ENCODE measurements around the gene ESPL1. TPM values are rescaled to one million over a fixed set of nuclear protein-coding genes. Genes with fewer than 3 reads are reported as not detected.

The ESPL1 gene
- total and polyA plus RNA-seq, 2 of the 13 experiments (the other 11 are each of a cell fraction or from before 2014, with no cell fraction given) = 5.8 to 11.5 TPM

DNA sequence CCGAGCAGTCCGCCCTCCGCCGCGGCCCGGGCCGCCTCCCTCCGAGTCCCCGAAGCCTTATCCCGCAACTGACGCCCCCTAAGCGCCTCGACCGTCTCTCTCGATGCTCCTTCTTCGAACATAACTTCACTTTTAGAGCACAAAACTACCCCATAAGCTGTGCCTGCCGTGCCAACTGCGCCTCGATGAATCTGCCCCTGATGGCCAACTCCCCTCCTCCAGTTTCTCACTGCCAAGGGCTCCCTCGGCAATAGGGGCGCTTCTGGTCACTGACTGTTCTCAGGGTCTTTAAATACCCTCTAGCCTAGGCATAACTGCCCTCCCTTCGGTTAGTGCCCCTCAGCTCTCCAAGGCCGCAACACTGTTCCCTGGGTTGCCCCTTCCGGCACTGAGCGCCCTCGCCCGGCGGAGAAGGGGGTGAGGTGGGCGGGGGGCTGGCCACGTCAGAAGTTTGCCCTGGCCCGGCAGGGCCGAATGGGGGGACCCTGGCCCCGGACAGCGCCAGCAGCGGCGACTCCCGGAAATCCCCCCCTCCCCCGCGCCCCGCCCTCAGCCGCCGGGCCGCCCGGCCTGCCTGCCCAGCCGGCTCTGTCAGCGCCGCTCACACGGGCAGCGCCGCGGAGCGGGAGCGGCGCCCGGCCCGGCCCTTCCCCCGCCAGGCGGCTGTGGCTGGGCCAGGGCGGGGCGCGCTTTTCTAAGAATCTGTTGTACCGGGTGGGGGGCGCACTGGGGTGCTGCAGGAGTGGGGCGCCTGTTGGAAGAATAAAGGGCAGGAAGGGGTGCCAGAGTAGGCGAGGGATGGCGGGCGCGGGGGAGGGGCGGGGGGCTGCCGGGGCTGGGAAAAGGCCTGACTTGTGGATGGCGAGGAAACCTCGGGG lies 46.7 kb upstream of the ESPL1 start (continued):
- TF ChIP-seq, protein P1, sequence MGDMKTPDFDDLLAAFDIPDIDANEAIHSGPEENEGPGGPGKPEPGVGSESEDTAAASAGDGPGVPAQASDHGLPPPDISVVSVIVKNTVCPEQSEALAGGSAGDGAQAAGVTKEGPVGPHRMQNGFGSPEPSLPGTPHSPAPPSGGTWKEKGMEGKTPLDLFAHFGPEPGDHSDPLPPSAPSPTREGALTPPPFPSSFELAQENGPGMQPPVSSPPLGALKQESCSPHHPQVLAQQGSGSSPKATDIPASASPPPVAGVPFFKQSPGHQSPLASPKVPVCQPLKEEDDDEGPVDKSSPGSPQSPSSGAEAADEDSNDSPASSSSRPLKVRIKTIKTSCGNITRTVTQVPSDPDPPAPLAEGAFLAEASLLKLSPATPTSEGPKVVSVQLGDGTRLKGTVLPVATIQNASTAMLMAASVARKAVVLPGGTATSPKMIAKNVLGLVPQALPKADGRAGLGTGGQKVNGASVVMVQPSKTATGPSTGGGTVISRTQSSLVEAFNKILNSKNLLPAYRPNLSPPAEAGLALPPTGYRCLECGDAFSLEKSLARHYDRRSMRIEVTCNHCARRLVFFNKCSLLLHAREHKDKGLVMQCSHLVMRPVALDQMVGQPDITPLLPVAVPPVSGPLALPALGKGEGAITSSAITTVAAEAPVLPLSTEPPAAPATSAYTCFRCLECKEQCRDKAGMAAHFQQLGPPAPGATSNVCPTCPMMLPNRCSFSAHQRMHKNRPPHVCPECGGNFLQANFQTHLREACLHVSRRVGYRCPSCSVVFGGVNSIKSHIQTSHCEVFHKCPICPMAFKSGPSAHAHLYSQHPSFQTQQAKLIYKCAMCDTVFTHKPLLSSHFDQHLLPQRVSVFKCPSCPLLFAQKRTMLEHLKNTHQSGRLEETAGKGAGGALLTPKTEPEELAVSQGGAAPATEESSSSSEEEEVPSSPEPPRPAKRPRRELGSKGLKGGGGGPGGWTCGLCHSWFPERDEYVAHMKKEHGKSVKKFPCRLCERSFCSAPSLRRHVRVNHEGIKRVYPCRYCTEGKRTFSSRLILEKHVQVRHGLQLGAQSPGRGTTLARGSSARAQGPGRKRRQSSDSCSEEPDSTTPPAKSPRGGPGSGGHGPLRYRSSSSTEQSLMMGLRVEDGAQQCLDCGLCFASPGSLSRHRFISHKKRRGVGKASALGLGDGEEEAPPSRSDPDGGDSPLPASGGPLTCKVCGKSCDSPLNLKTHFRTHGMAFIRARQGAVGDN (CRISPR knock-in tag; IDR thresholded peaks at IDR 0.05) = peak; percentile 79
- no peak for TF ChIP-seq ZBTB8A (CRISPR knock-in tag; IDR thresholded peaks at IDR 0.05; ENCODE audit: borderline replicate concordance, low read depth)
- TF ChIP-seq ZNF3 (CRISPR knock-in tag; IDR thresholded peaks at IDR 0.05) = no peak
- no peak for TF ChIP-seq ZNF343 (CRISPR knock-in tag; IDR thresholded peaks at IDR 0.05)
- TF ChIP-seq, protein P2, sequence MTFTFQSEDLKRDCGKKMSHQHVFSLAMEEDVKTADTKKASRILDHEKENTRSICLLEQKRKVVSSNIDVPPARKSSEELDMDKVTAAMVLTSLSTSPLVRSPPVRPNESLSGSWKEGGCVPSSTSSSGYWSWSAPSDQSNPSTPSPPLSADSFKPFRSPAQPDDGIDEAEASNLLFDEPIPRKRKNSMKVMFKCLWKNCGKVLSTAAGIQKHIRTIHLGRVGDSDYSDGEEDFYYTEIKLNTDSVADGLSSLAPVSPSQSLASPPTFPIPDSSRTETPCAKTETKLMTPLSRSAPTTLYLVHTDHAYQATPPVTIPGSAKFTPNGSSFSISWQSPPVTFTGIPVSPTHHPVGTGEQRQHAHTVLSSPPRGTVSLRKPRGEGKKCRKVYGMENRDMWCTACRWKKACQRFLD (CRISPR knock-in tag; IDR thresholded peaks at IDR 0.05; ENCODE audit: borderline replicate concordance) = no peak
- TF ChIP-seq, protein P3, sequence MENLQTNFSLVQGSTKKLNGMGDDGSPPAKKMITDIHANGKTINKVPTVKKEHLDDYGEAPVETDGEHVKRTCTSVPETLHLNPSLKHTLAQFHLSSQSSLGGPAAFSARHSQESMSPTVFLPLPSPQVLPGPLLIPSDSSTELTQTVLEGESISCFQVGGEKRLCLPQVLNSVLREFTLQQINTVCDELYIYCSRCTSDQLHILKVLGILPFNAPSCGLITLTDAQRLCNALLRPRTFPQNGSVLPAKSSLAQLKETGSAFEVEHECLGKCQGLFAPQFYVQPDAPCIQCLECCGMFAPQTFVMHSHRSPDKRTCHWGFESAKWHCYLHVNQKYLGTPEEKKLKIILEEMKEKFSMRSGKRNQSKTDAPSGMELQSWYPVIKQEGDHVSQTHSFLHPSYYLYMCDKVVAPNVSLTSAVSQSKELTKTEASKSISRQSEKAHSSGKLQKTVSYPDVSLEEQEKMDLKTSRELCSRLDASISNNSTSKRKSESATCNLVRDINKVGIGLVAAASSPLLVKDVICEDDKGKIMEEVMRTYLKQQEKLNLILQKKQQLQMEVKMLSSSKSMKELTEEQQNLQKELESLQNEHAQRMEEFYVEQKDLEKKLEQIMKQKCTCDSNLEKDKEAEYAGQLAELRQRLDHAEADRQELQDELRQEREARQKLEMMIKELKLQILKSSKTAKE (CRISPR knock-in tag; IDR thresholded peaks at IDR 0.05; ENCODE audit: borderline replicate concordance) = peak; percentile 36; the same call in 1 of the 2 replicates
- TF ChIP-seq, protein P4, sequence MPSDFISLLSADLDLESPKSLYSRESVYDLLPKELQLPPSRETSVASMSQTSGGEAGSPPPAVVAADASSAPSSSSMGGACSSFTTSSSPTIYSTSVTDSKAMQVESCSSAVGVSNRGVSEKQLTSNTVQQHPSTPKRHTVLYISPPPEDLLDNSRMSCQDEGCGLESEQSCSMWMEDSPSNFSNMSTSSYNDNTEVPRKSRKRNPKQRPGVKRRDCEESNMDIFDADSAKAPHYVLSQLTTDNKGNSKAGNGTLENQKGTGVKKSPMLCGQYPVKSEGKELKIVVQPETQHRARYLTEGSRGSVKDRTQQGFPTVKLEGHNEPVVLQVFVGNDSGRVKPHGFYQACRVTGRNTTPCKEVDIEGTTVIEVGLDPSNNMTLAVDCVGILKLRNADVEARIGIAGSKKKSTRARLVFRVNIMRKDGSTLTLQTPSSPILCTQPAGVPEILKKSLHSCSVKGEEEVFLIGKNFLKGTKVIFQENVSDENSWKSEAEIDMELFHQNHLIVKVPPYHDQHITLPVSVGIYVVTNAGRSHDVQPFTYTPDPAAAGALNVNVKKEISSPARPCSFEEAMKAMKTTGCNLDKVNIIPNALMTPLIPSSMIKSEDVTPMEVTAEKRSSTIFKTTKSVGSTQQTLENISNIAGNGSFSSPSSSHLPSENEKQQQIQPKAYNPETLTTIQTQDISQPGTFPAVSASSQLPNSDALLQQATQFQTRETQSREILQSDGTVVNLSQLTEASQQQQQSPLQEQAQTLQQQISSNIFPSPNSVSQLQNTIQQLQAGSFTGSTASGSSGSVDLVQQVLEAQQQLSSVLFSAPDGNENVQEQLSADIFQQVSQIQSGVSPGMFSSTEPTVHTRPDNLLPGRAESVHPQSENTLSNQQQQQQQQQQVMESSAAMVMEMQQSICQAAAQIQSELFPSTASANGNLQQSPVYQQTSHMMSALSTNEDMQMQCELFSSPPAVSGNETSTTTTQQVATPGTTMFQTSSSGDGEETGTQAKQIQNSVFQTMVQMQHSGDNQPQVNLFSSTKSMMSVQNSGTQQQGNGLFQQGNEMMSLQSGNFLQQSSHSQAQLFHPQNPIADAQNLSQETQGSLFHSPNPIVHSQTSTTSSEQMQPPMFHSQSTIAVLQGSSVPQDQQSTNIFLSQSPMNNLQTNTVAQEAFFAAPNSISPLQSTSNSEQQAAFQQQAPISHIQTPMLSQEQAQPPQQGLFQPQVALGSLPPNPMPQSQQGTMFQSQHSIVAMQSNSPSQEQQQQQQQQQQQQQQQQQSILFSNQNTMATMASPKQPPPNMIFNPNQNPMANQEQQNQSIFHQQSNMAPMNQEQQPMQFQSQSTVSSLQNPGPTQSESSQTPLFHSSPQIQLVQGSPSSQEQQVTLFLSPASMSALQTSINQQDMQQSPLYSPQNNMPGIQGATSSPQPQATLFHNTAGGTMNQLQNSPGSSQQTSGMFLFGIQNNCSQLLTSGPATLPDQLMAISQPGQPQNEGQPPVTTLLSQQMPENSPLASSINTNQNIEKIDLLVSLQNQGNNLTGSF (CRISPR knock-in tag; IDR thresholded peaks at IDR 0.05) = no peak
- TF ChIP-seq GABPA (IDR thresholded peaks at IDR 0.05; ENCODE audit: low read depth, low read length) = 0 out of 2 replicates have a peak, but pooled peaks have one; percentile 22
- peak; percentile 68 for TF ChIP-seq GABPA (CRISPR knock-in tag; IDR thresholded peaks at IDR 0.05; ENCODE audit: low read depth)
- TF ChIP-seq, protein P5, sequence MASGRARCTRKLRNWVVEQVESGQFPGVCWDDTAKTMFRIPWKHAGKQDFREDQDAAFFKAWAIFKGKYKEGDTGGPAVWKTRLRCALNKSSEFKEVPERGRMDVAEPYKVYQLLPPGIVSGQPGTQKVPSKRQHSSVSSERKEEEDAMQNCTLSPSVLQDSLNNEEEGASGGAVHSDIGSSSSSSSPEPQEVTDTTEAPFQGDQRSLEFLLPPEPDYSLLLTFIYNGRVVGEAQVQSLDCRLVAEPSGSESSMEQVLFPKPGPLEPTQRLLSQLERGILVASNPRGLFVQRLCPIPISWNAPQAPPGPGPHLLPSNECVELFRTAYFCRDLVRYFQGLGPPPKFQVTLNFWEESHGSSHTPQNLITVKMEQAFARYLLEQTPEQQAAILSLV (CRISPR knock-in tag; IDR thresholded peaks at IDR 0.05; ENCODE audit: borderline replicate concordance) = no peak

All from HepG2 (cell line).